ENCODE results near the gene RABIF. TPM values are rescaled to one million over a fixed set of nuclear protein-coding genes. Genes with fewer than 3 reads are reported as not detected.

RABIF gene
- total RNA-seq, 1 experiment from 2014 or later, result 8.5 TPM

DNA sequence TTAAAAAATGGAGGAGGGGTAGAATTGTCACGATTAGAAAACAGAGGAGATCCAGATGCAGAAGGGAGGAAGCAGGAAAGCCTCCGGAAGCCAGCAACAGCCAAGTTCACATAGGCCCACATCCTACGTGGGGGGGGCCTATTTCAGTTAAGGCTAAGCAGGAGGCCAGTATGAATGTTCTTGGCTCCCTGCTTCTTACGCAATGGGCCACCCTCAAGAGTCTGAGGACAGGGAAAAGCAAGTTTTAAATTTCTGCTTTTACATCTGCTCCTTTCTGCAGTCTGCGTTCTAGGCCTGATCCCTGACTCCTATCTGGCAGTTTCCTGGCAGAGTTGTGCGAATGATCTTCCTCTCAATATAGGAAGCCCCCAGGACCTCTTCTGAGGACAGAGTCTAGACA lies 30.6 kb downstream of the RABIF start:
- Histone ChIP-seq H3K36me3 (replicated peaks; ENCODE audit: control insufficient read depth, insufficient read depth, low read length) (peaks cover 25% of the 10 kb centered on the region), H3K4me3 (ENCODE audit: insufficient read depth, low read depth, low read length) (no peak overlapping the region), H3K27me3 (ENCODE audit: control insufficient read depth, insufficient read depth, low read length) (peaks cover 18% of the 10 kb centered on the region; the same call in 1 of the 2 replicates)
- no peak for DNase-seq

DNA sequence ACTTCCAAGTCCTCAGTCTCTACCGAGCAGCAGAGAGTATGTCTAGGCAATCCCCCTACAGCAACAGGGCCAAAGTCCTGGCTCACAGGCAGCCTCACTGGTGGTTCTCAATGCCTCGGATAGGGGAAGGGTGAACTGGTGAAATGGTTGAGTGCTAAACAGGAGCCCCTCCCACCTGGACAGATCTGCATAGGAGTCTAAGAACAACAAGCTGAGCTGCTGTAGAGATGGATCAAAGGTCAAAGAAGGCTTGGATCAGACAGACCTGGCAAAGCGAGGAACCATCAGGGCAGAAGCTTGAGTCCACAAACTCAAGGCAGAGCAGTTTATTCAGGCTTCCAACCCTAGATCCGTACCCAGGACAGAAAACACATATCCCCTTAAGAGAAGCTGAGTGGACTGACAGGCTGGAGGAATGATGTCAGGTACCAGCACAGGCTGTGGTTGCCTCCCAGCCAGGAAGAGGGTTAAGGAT lies 31.8 kb downstream of the RABIF start:
- Histone ChIP-seq H3K36me3 (replicated peaks; ENCODE audit: control insufficient read depth, insufficient read depth, low read length) (peaks cover 27% of the 10 kb centered on the region), H3K27me3 (ENCODE audit: control insufficient read depth, insufficient read depth, low read length) (peaks cover 10% of the 10 kb centered on the region; the same call in 1 of the 2 replicates), H3K4me3 (ENCODE audit: insufficient read depth, low read depth, low read length) (no peak overlapping the region)
- DNase-seq, result no peak

- Histone ChIP-seq H3K4me3 (ENCODE audit: insufficient read depth, low read depth, low read length) (no peak overlapping the region), H3K36me3 (replicated peaks; ENCODE audit: control insufficient read depth, insufficient read depth, low read length) (peaks cover 30% of the 10 kb centered on the region), H3K27me3 (ENCODE audit: control insufficient read depth, insufficient read depth, low read length) (peaks cover 5% of the 10 kb centered on the region; the same call in 1 of the 2 replicates)
- no peak for DNase-seq
Measured at GRCh38 chr1:202856014-202856413, 32.9 kb downstream of the RABIF start.

DNA sequence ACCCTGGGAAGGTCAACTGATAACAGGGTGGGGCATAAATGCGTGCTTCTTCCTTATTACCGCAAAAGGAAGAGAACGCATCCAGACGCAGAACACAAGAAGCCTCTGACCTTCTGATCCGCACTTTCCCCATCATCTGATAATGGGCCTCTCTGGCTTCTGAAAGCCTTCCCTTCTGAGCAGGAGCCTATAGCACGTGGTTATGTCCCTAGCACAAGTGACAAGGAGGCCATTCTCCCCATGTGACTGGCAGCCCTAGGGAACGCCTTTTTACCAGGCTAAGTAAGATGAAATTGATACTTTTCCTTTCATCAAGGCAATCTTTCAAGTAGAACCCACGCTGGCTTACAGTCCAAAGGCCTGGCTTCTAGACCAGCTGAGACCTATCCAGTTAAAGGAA lies 34.2 kb downstream of the RABIF start:
- H3K27me3 ChIP-seq (ENCODE audit: control insufficient read depth, insufficient read depth, low read length), result no peaks in the 10 kb centered on the region; the same call in 1 of the 2 replicates

GRCh38 chr1:202852163-202852904 lies 36.6 kb downstream of the RABIF start:
- Histone ChIP-seq H3K4me3 (ENCODE audit: insufficient read depth, low read depth, low read length) (no peak overlapping the region), H3K36me3 (replicated peaks; ENCODE audit: control insufficient read depth, insufficient read depth, low read length) (peaks cover 19% of the 10 kb centered on the region), H3K27me3 (ENCODE audit: control insufficient read depth, insufficient read depth, low read length) (no peaks in the 10 kb centered on the region)
- peak; percentile 87 for DNase-seq

More for the DNA sequence above, 34.2 kb downstream of the RABIF start:
- Histone ChIP-seq H3K36me3 (replicated peaks; ENCODE audit: control insufficient read depth, insufficient read depth, low read length) (peaks cover 30% of the 10 kb centered on the region), H3K4me3 (ENCODE audit: insufficient read depth, low read depth, low read length) (no peak overlapping the region)
- no peak for DNase-seq

- no peaks in the 10 kb centered on the region for H3K27me3 ChIP-seq (ENCODE audit: control insufficient read depth, insufficient read depth, low read length)
- H3K36me3 ChIP-seq (replicated peaks; ENCODE audit: control insufficient read depth, insufficient read depth, low read length), result peaks cover 7% of the 10 kb centered on the region
- no peak overlapping the region for H3K4me3 ChIP-seq (ENCODE audit: insufficient read depth, low read depth, low read length)
- no peak for DNase-seq
Measured at GRCh38 chr1:202850593-202851362, 38.2 kb downstream of the RABIF start.

DNA sequence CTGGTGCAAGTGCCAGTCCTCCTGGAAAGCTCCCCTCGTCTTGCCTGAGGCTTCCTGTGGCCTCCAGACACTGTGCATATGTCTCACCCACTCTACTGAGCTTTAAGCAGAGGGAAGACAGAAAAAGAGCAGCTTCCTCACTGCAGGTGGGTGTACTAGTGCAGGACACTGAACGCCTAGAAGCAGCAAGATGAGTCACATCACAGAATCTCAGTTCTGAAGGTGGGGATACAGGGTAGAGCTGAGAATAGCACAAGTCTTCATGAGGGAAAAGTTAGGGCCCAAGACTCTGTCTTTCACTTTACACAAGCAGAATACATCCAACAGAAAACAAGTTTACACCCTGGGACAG lies 40.8 kb downstream of the RABIF start:
- H3K27me3 ChIP-seq (ENCODE audit: control insufficient read depth, insufficient read depth, low read length), result peaks cover 2% of the 10 kb centered on the region; the same call in 1 of the 2 replicates
- H3K4me3 ChIP-seq (ENCODE audit: insufficient read depth, low read depth, low read length), result no peak overlapping the region
- H3K36me3 ChIP-seq (replicated peaks; ENCODE audit: control insufficient read depth, insufficient read depth, low read length), result peaks cover 5% of the 10 kb centered on the region
- DNase-seq, result no peak

DNA sequence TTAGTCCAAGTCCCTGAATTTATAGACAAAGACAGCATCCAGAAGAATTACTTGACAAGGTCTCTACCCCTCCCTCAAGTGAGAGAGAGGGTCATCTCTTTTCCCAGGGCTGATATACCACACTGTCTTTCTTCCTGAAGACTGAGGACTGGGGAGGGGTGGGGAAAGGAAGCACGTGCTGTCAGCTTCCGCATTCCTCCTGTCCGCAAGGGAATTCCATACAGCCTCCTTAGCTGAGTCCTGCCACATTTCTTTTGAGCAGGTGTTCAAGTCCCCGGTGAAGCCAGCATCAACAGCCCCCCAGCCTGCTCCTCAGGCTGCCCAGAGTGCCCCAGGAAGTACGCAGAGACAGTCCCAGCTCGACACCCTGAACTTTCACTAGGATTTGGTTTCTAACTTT lies 44.0 kb downstream of the RABIF start:
- Histone ChIP-seq H3K4me3 (ENCODE audit: insufficient read depth, low read depth, low read length) (no peak overlapping the region), H3K36me3 (replicated peaks; ENCODE audit: control insufficient read depth, insufficient read depth, low read length) (no peaks in the 10 kb centered on the region)
- DNase-seq, result peak; percentile 63

GRCh38 chr1:202844259-202844658 lies 44.7 kb downstream of the RABIF start:
- no peak for DNase-seq
- Histone ChIP-seq H3K27me3 (ENCODE audit: control insufficient read depth, insufficient read depth, low read length) (peaks cover 2% of the 10 kb centered on the region; the same call in 1 of the 2 replicates), H3K36me3 (replicated peaks; ENCODE audit: control insufficient read depth, insufficient read depth, low read length) (no peaks in the 10 kb centered on the region), H3K4me3 (ENCODE audit: insufficient read depth, low read depth, low read length) (no peak overlapping the region)

More for the DNA sequence above, 44.0 kb downstream of the RABIF start:
- peaks cover 2% of the 10 kb centered on the region; the same call in 1 of the 2 replicates for H3K27me3 ChIP-seq (ENCODE audit: control insufficient read depth, insufficient read depth, low read length)

DNA sequence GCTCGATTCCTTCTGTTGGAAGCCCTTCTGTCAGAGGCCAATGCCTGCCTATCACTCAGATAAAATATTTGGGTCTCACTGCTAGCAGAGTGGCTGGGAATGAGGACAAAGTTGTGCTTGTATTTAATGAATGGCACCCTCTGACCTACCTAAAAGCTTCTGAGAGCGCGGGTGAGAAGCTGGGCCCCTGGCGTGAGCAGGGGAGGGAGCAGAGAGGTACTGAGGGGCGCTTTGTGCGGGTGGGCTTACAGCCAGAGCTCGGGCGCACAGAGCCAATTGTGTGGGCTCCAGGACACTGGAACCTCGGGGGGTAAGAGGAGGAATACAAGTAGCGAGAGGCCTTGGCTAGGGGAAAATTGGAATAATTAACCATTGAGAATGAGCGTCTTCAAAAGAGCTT lies 45.9 kb downstream of the RABIF start:
- DNase-seq, result no peak
- no peak overlapping the region for H3K4me3 ChIP-seq (ENCODE audit: insufficient read depth, low read depth, low read length)

GRCh38 chr1:202837746-202838262 lies 51.1 kb downstream of the RABIF start:
- Histone ChIP-seq H3K36me3 (replicated peaks; ENCODE audit: control insufficient read depth, insufficient read depth, low read length) (no peaks in the 10 kb centered on the region), H3K4me3 (ENCODE audit: insufficient read depth, low read depth, low read length) (no peak overlapping the region), H3K27me3 (ENCODE audit: control insufficient read depth, insufficient read depth, low read length) (no peaks in the 10 kb centered on the region; the same call in 1 of the 2 replicates)
- no peak for DNase-seq

More for the DNA sequence above, 45.9 kb downstream of the RABIF start:
- H3K27me3 ChIP-seq (ENCODE audit: control insufficient read depth, insufficient read depth, low read length), result peaks cover 2% of the 10 kb centered on the region; the same call in 1 of the 2 replicates
- H3K36me3 ChIP-seq (replicated peaks; ENCODE audit: control insufficient read depth, insufficient read depth, low read length), result no peaks in the 10 kb centered on the region

DNA sequence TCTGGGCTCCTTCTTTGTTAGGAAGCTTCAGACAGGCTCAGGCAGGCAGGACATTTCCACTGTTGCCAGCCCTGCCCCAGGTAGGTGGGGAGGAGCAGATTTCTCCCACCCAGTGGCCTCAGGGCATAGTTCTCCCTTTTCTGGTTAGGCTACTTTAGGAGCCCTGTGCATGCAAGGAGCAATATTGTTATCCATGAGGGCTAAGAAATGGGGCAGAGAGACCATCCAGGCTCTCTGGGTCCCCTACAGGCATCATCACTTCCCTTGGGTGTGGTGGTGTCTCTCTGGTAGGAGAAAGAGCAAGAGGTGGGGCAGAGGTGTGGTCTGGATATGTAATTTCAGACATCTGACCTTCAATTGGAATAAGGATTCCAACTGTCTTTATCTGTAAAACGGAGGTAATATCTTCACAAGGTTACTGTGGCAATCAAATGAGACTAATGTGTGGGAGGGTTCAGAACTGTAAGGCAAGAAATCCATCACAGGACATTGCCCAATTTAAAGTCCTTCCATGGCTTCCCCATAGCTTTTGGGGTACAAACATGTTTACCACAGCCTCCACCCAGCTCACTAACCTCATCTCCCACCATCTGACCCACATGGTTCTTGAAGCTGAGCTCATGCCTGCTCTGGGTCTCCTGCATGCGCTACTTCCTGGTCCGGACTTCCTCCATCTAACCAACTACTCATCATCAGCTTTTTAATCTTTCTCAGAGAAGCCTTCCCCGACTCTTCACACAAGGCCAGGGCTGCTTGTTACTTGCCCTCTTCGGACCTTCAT lies 52.1 kb downstream of the RABIF start:
- Histone ChIP-seq H3K4me3 (ENCODE audit: insufficient read depth, low read depth, low read length) (no peak overlapping the region), H3K36me3 (replicated peaks; ENCODE audit: control insufficient read depth, insufficient read depth, low read length) (no peaks in the 10 kb centered on the region), H3K27me3 (ENCODE audit: control insufficient read depth, insufficient read depth, low read length) (no peaks in the 10 kb centered on the region; the same call in 1 of the 2 replicates)
- DNase-seq, result no peak

GRCh38 chr1:202835548-202836072 lies 53.3 kb downstream of the RABIF start:
- peak; percentile 48 for DNase-seq
- Histone ChIP-seq H3K36me3 (replicated peaks; ENCODE audit: control insufficient read depth, insufficient read depth, low read length) (no peaks in the 10 kb centered on the region), H3K4me3 (ENCODE audit: insufficient read depth, low read depth, low read length) (no peak overlapping the region), H3K27me3 (ENCODE audit: control insufficient read depth, insufficient read depth, low read length) (no peaks in the 10 kb centered on the region; the same call in 1 of the 2 replicates)

All from H7 (cell line).